NCI-H2196 (cell line): ENCODE measurements around the gene GSTM5.
"Not testable (repeated sequence)": the region's sequence is repeated elsewhere in the genome, so short reads cannot be mapped to it uniquely, and the experiment has no call there.

Source experiments
- DNase-seq: peaks from one replicate; lab custom pipeline; 2025; ENCODE audit not compliant: unreplicated experiment; lab: John Stamatoyannopoulos, UW

The GSTM5 gene

GRCh38 chr1:109726728-109727373, 14.8 kb downstream of the GSTM5 start:
- no peak for DNase-seq

- DNase-seq = no peak
Observed at GRCh38 chr1:109728870-109729269, 16.8 kb downstream of the GSTM5 start.

DNA sequence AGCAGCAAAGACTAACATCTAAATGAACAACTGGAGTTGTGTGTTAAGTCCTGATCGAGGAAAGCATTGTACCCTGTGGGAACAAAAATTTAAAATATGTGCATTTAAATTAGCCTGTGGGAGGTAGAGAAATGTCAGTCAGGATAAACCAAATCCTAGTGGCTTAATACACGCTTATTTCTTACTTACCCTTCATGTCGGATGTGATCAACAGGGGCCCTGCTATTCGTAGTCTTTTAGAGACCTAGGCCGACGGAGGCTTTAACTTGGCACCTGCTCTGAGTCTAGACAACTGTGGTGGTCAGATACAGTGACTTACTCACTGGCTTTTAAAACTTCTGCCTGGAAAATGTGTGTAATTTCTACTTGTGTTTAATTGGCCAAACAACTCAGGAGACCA, 18.6 kb downstream of the GSTM5 start:
- DNase-seq = no peak

DNA sequence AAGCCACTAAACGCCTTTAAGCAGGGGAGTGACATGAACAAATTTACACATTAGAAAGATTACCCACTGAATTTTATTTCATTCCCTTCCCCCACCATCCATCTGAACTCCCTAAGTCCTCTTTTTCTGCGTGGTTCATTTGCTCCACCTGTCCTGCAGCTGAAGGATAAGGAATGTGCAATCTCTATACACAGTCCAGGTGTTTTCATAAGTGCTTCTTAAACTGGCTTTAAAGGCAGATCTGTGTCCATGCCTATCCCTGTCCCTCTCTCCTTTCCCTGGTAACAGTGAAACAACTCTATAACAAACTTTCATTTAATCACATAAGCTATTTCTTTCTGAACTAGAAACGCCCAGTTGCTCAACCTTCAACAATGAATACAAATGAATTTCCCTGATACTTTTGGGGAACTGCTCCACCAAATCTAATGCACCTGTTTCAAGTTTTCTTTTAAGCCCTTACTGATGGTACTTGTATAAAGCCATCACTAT, 20.4 kb downstream of the GSTM5 start:
- DNase-seq = no peak

GRCh38 chr1:109733236-109733870, 21.3 kb downstream of the GSTM5 start:
- no peak for DNase-seq

GRCh38 chr1:109739738-109740614, 27.9 kb downstream of the GSTM5 start:
- DNase-seq = peak; percentile 81

GRCh38 chr1:109740615-109741373, 28.7 kb downstream of the GSTM5 start, which contains the start of gene GSTM3:
TSS of gene GSTM3 (minus strand) at chr1:109741038. CDS start at chr1:109740287, 751 bp downstream.
- no peak for DNase-seq

GRCh38 chr1:109748311-109748710, 36.3 kb downstream of the GSTM5 start:
- not testable (repeated sequence) for DNase-seq

GRCh38 chr1:109749221-109749620, 37.2 kb downstream of the GSTM5 start:
- DNase-seq = no peak

GRCh38 chr1:109750241-109750882, 38.3 kb downstream of the GSTM5 start:
- DNase-seq = no peak

- DNase-seq = no peak
Observed at GRCh38 chr1:109750920-109751319, 38.9 kb downstream of the GSTM5 start.

- no peak for DNase-seq
Observed at GRCh38 chr1:109751531-109752260, 39.6 kb downstream of the GSTM5 start.

DNA sequence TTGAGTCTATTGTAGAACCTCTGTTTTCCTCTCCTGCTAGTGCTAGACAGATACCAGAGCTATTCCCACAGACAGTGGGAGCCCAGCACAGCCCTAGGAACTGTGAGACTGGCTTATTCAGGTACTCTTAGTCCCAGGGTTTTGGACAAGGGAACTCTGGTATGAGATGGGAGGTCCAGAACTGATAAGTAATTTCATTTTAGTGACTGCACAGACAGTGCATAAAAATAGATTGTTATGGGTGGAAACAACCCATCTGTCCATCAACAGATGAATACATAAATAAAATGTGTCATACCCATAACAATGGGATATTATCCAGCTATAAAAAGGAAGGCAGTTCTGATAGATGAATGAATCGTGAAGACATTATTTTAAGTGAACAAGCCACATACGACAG, 42.7 kb downstream of the GSTM5 start:
- DNase-seq = no peak

GRCh38 chr1:109756325-109756724, 44.3 kb downstream of the GSTM5 start:
- DNase-seq = not testable (repeated sequence)

DNA sequence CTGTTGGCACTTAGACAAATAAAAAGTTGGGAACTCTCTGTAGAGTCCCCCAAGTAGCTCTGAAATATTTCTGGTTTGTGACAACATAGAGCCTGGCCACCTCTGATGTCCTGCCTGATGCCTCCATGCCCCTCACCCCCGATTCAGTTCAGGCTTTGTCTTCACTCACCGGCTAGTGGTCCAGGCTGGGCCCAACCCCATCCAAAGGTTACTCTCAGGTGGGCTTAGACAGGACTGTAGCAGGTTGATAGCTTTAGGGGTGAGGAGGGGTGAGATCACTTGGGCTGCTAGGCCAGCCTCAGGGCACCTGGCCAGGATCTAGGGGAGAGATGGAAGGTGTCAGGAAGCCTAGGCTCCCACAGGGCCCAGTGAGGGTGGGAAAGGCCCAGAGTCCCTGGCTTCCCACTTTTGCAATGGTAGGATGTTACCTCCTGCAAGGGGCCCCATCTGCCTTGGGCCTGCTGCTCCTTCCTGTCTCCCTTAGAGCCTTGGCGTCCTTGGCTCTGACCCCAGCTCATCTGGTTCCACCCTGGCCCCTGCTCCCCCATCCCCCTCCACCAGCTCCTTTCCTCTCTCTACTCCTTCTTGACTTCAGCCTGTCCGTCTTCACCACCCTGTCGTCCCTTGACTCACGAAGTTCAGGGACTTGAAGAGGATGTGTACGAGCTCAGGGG, 44.9 kb downstream of the GSTM5 start:
- no peak for DNase-seq

DNA sequence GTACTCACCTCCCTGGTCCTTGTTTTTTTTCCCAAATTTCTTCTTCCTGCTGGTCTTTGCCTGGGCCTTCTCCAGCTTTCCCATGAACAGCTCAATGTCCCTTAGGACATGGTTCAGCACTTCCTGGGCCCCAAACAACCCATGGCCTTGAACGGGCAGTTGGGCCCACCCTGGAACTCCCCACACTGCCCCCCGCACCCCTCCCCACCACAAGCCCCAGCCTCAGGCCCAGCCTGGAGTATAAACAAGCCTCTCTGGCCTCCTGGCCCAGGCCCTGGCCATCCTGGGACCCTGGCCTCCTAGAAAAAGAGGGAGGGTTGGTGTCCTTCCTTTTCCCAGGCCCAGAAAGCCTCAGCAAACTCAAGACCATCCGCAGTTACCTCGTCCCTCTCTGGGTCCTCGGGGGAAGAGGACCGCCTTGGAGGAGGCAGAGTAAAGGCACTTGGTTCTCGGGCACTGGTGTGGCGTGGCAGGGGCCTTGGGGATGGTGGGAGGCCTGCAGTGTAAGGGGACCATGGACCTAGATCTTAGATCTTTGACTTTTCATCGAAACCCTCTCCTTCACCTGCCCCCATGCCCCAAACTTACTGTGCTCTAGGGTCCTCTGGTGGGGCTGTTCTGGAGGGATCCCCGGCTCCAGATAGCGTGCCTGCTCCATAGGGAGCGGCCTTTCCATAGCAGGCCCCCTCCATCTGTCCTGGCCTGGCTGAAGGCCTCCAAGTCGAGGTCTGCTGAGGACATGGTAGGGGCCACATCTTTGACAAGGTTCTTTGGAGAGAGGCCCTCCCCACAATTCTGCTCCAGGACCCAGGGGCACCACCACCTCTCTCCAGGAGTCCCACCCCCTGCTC, 46.1 kb downstream of the GSTM5 start:
- no peak for DNase-seq

DNA sequence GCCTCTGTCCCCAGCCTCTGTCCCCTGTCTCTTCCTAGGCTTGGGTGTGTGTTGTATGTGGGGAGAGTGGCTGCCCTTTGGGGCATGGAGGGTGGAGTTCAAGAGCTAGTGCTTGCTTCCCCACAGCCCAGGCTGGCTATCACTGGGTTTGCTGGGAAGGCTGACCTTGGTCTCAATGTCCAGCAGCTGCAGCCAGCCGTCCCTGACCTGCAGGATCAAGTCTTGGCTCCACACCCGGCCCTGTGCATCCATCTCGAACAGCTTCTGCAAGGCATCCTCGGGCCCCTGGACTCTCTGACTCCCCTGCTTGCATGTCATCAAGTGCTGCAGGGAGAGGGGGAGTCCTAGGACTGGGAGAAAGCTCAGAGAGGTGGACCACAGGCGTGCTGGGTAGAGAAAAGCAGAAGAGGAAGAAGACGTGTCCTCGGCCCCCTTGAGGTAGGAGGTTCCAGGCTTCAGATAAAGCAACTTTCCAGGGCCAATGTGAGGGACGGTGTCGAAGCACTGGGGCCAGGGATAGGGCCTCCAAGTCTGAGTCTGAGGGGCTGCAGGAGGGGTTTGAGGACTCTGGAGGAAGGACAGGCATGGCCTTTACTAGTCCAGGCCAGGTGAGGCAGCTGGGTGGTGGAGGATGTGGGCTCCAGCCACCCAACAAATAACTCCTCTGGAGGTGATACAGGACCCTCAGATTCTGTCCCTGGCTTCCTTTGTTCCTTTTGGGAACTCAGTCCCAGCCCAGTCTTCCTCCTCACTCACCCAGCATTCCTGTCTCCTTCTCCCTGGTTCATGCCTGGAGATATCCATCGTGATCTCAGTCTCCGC, 47.7 kb downstream of the GSTM5 start:
- DNase-seq = no peak
